HCT116 (cell line): ENCODE measurements around the gene CREBBP. TPM values are rescaled to one million over a fixed set of nuclear protein-coding genes. Genes with fewer than 3 reads are reported as not detected.

Source experiments
- ATAC-seq: fragments of 200-7000 bp; cut with Tn5 transposase; 2 replicates; pipeline ENCODE4 v1.9.1; 2020; ENCODE audit warnings: mild to moderate bottlenecking, moderate library complexity
- BruUV-seq: library from RNA; stranded (reverse); fragments of 400-500 nt; replicated peaks from 2 replicates; lab custom pipeline; 2021; lab: Mats Ljungman, UMichigan
- CTCF ChIA-PET: fragments of 300-600 bp; sonication (Branson Sonifier 250); formaldehyde crosslinking; loops from one replicate; lab custom pipeline; 2021; ENCODE audit warnings: antibody characterized with exemption; lab: Charles Lee
- POLR2A ChIA-PET: fragments of 300-600, 350-600 bp; sonication (Branson Sonifier 250); formaldehyde crosslinking; loops from one replicate; lab custom pipeline; 2021; ENCODE audit warnings: antibody characterized with exemption; lab: Charles Lee
- RAD21 ChIA-PET, 2 experiments: fragments of 300-600 bp; sonication (Branson Sonifier 250); formaldehyde crosslinking; loops; one replicate each; lab custom pipeline; 2023; ENCODE audit warnings: low total read pairs in 2 of 2; ENCODE audit not compliant: uncharacterized antibody in 2 of 2, unreplicated experiment in 2 of 2, low non-redundant PET in 1 of 2; lab: Charles Lee
- DNase-seq: peaks from one replicate; pipeline ENCODE4 v3.0.0-alpha.2; 2010; ENCODE audit warnings: low read depth, low spot score
- H2AFZ ChIP-seq: fragments of 200-600 bp; shearing (Covaris generic), sonication (generic); 2 replicates; pipeline ENCODE4 v1.6.1; 2017; ENCODE audit warnings: low read depth, mixed run types, mixed read lengths, antibody characterized with exemption, low read length; ENCODE audit not compliant: poor library complexity, severe bottlenecking
- H3K27ac ChIP-seq: 2 replicates; pipeline ENCODE4 v1.5.1; 2012; ENCODE audit warnings: low read depth, low read length
- H3K27me3 ChIP-seq: fragments of 200-600 bp; sonication (generic); 2 replicates; pipeline ENCODE4 v1.6.1; 2016; ENCODE audit warnings: mixed run types, low read length, mixed read lengths; ENCODE audit not compliant: insufficient read depth
- H3K36me3 ChIP-seq, 2 experiments: fragments of 200-500 bp in 1 of 2; fragments of 200-600 bp in 1 of 2; sonication (Bioruptor generic) in 1 of 2; sonication (generic) in 1 of 2; 2 replicates each; pipeline versions ENCODE4 v1.5.1 to v1.6.1; 2014 to 2016; ENCODE audit warnings: low read length in 2 of 2, inconsistent platforms in 1 of 2, mixed read lengths in 1 of 2, mixed run types in 1 of 2; ENCODE audit not compliant: insufficient read depth in 2 of 2, control insufficient read depth in 1 of 2
- H3K4me1 ChIP-seq, 2 experiments: fragments of 200-600 bp in 1 of 2; sonication (generic) in 1 of 2; 2 replicates each; pipeline versions ENCODE4 v1.5.1 to v1.6.1; 2012 to 2017; ENCODE audit warnings: low read length in 2 of 2, inconsistent platforms in 1 of 2, mild to moderate bottlenecking in 1 of 2, mixed read lengths in 1 of 2, mixed run types in 1 of 2, moderate library complexity in 1 of 2; ENCODE audit not compliant: insufficient read depth in 2 of 2, control insufficient read depth in 1 of 2
- H3K4me2 ChIP-seq: fragments of 200-600 bp; sonication (generic); 2 replicates; pipeline ENCODE4 v1.6.1; 2017; ENCODE audit warnings: mixed run types, low read length, mixed read lengths
- H3K4me3 ChIP-seq, 2 experiments: fragments of 200-600 bp in 1 of 2; sonication (generic) in 1 of 2; replicated peaks in 1 of 2; 2 replicates each; pipeline ENCODE4 v1.5.1; 2011 to 2016; ENCODE audit warnings: low read length in 2 of 2, control low read depth in 1 of 2, low read depth in 1 of 2, mild to moderate bottlenecking in 1 of 2, mixed read lengths in 1 of 2, mixed run types in 1 of 2
- H3K79me2 ChIP-seq: fragments of 200-600 bp; sonication (generic); 2 replicates; pipeline ENCODE4 v1.6.1; 2017; ENCODE audit warnings: mild to moderate bottlenecking, mixed run types, low read length, moderate library complexity, mixed read lengths; ENCODE audit not compliant: insufficient read depth
- H3K9ac ChIP-seq: fragments of 200-600 bp; sonication (generic); 2 replicates; pipeline ENCODE4 v1.6.1; 2016; ENCODE audit warnings: low read length, mixed read lengths
- H3K9me2 ChIP-seq: fragments of 200-600 bp; sonication (generic), shearing (Covaris generic); 2 replicates; pipeline ENCODE4 v1.6.1; 2017; ENCODE audit warnings: mixed run types, mild to moderate bottlenecking, moderate library complexity; ENCODE audit not compliant: insufficient read depth
- H3K9me3 ChIP-seq, 2 experiments: fragments of 200-500 bp in 1 of 2; fragments of 200-600 bp in 1 of 2; sonication (Bioruptor generic) in 1 of 2; sonication (generic) in 1 of 2; 2 replicates each; pipeline ENCODE4 v1.6.1; 2014 to 2017; ENCODE audit warnings: low read length in 2 of 2, mixed read lengths in 2 of 2, inconsistent platforms in 1 of 2, low read depth in 1 of 2, mild to moderate bottlenecking in 1 of 2, mixed run types in 1 of 2, moderate library complexity in 1 of 2; ENCODE audit not compliant: control insufficient read depth in 1 of 2, insufficient read depth in 1 of 2
- H4K20me1 ChIP-seq: fragments of 200-600 bp; sonication (generic), shearing (Covaris generic); 2 replicates; pipeline ENCODE4 v1.6.1; 2017; ENCODE audit warnings: mixed run types, mild to moderate bottlenecking, moderate library complexity; ENCODE audit not compliant: insufficient read depth
- CBX3 ChIP-seq: IDR thresholded peaks from 2 replicates; pipeline ENCODE4 v1.6.1; 2012; ENCODE audit warnings: low read depth
- CEBPB ChIP-seq: IDR thresholded peaks from 2 replicates; pipeline ENCODE4 v1.6.1; 2012; ENCODE audit warnings: low read depth
- CTCF ChIP-seq, 3 experiments: fragments of 200-600 bp in 1 of 3; sonication (generic) in 1 of 3; IDR thresholded peaks in 2 of 3; conservative IDR thresholded peaks in 1 of 3; 2 replicates each; pipeline ENCODE4 v1.5.1; 2012 to 2017; ENCODE audit warnings: low read depth in 2 of 3, low read length in 2 of 3, antibody characterized with exemption in 1 of 3, borderline replicate concordance in 1 of 3, control low read depth in 1 of 3, mild to moderate bottlenecking in 1 of 3, mixed read lengths in 1 of 3, mixed run types in 1 of 3, moderate library complexity in 1 of 3; ENCODE audit not compliant: insufficient read depth in 1 of 3
- EGR1 ChIP-seq: IDR thresholded peaks from 2 replicates; pipeline ENCODE4 v1.6.1; 2012; ENCODE audit warnings: low read depth
- ELF1 ChIP-seq: IDR thresholded peaks from 2 replicates; pipeline ENCODE4 v1.6.1; 2012; ENCODE audit warnings: low read depth, borderline replicate concordance
- EZH2phosphoT487 ChIP-seq: fragments of 200-600 bp; IDR thresholded peaks from 2 replicates; pipeline ENCODE4 v1.6.1; 2018; ENCODE audit warnings: antibody characterized with exemption, borderline replicate concordance
- MAX ChIP-seq: IDR thresholded peaks from 2 replicates; pipeline ENCODE4 v1.6.1; 2012
- POLR2A ChIP-seq: IDR thresholded peaks from 2 replicates; pipeline ENCODE4 v1.7.0; 2011; ENCODE audit warnings: borderline replicate concordance; ENCODE audit not compliant: insufficient read depth, insufficient read length; ENCODE audit errors: extremely low read depth
- POLR2AphosphoS5 ChIP-seq: IDR thresholded peaks from 2 replicates; pipeline ENCODE4 v1.6.1; 2011; ENCODE audit warnings: mild to moderate bottlenecking, low read depth, low read length, moderate library complexity
- RAD21 ChIP-seq: IDR thresholded peaks from 2 replicates; pipeline ENCODE4 v1.6.1; 2012; ENCODE audit warnings: low read depth, mild to moderate bottlenecking
- REST ChIP-seq: IDR thresholded peaks from 2 replicates; pipeline ENCODE4 v1.6.1; 2012; ENCODE audit warnings: low read depth
- SIN3A ChIP-seq: IDR thresholded peaks from 2 replicates; pipeline ENCODE4 v1.6.1; 2012; ENCODE audit warnings: low read depth
- SRF ChIP-seq: IDR thresholded peaks from 2 replicates; pipeline ENCODE4 v1.6.1; 2012; ENCODE audit warnings: low read depth
- TCF7L2 ChIP-seq: IDR thresholded peaks from 2 replicates; pipeline ENCODE4 v1.7.0; 2011; ENCODE audit warnings: borderline replicate concordance, inconsistent platforms; ENCODE audit not compliant: insufficient read depth, insufficient read length; ENCODE audit errors: extremely low read depth
- YY1 ChIP-seq: IDR thresholded peaks from 2 replicates; pipeline ENCODE4 v1.6.1; 2011; ENCODE audit warnings: low read length, low read depth, moderate library complexity, mild to moderate bottlenecking; ENCODE audit not compliant: insufficient replicate concordance; ENCODE audit errors: extremely low read depth
- ZBTB33 ChIP-seq: IDR thresholded peaks from 2 replicates; pipeline ENCODE4 v1.6.1; 2011; ENCODE audit warnings: mild to moderate bottlenecking, low read length, moderate library complexity; ENCODE audit not compliant: insufficient replicate concordance; ENCODE audit errors: extremely low read depth
- ZFX ChIP-seq: fragments of 450-650 bp; IDR thresholded peaks from 2 replicates; pipeline ENCODE4 v1.6.1; 2017
- intact Hi-C: fragments of 100-400 bp; cut with micrococcal nuclease; formaldehyde crosslinking; loops from 2 replicates; pipeline ENCODE4 v1.10.0; 2022
- total RNA-seq: library from RNA; stranded (reverse); gene quantifications from one replicate; pipeline ENCODE4 v1.2.1, GENCODE V29; 2021; ENCODE audit not compliant: unreplicated experiment

Gene CREBBP
- total RNA-seq, 1 experiment from 2014 or later, result 42.7 TPM

GRCh38 chr16:3810818-3811217 is 69.7 kb downstream of the CREBBP start:
- H3K36me3 ChIP-seq, result 0 out of 4 replicates have a peak, but pooled peaks cover 2 to 7% of the 10 kb centered on the region in 2 experiments
- H2AFZ ChIP-seq, result no peak overlapping the region
- no peak for TF ChIP-seq EGR1
- TF ChIP-seq MAX, result no peak
- TF ChIP-seq POLR2A, result no peak
- no peak for TF ChIP-seq ZBTB33
- TF ChIP-seq SRF, result no peak
- TF ChIP-seq YY1, result no peak
- TF ChIP-seq CEBPB, result no peak
- no peak for TF ChIP-seq EZH2phosphoT487
- no peak for TF ChIP-seq SIN3A
- no peak for TF ChIP-seq CTCF (IDR thresholded peaks at IDR 0.05 in 2 of 3, conservative IDR thresholded peaks at IDR 0.05 in 1 of 3; ENCODE audit: borderline replicate concordance in 1 of 3, insufficient read depth in 1 of 3, low read depth in 2 of 3, low read length in 2 of 3)
- TF ChIP-seq CBX3, result no peak
- no peak for TF ChIP-seq ELF1
- TF ChIP-seq REST, result no peak
- TF ChIP-seq TCF7L2, result no peak
- no peak for TF ChIP-seq POLR2AphosphoS5
- no peak for TF ChIP-seq RAD21
- no peak for TF ChIP-seq ZFX
- no peaks in the 10 kb centered on the region for H3K4me1 ChIP-seq
- DNase-seq (no peak), ATAC-seq (no peak)
- H3K4me3 ChIP-seq, result no peak overlapping the region
- BruUV-seq, result no TSS peak
- H4K20me1 ChIP-seq, result peaks cover 7% of the 10 kb centered on the region; the same call in 1 of the 2 replicates
- ChIA-PET CTCF (no interaction called here), POLR2A (no interaction called here), RAD21 (no interaction called here)
- H3K9me3 ChIP-seq, result no peaks in the 10 kb centered on the region
- no peaks in the 10 kb centered on the region for H3K27me3 ChIP-seq
- H3K9me2 ChIP-seq, result no peaks in the 10 kb centered on the region
- intact Hi-C loops, result no loop called here
- no peak overlapping the region for H3K9ac ChIP-seq
- H3K4me2 ChIP-seq, result no peak overlapping the region
- H3K79me2 ChIP-seq, result peaks cover 83% of the 10 kb centered on the region
- H3K27ac ChIP-seq, result no peak overlapping the region
